Endothelial cell (in vitro differentiated cells): Measurements from ENCODE around the gene SCAP. TPM values are rescaled to one million over a fixed set of nuclear protein-coding genes. Genes with fewer than 3 reads are reported as not detected.

Source experiments
- DNase-seq: peaks from one replicate; pipeline ENCODE4 v3.0.0; 2021; ENCODE audit warnings: low spot score
- H3K27ac Mint-ChIP-seq: one replicate; pipeline ENCODE4 v1.8.0; 2021; ENCODE audit warnings: mixed read lengths, inconsistent platforms; ENCODE audit not compliant: unreplicated experiment
- H3K27me3 Mint-ChIP-seq: one replicate; pipeline ENCODE4 v1.8.0; 2021; ENCODE audit warnings: mild to moderate bottlenecking, moderate library complexity, mixed read lengths, inconsistent platforms; ENCODE audit not compliant: unreplicated experiment
- H3K36me3 Mint-ChIP-seq: one replicate; pipeline ENCODE4 v1.8.0; 2021; ENCODE audit warnings: mild to moderate bottlenecking, low read depth, mixed read lengths, inconsistent platforms; ENCODE audit not compliant: unreplicated experiment
- H3K4me1 Mint-ChIP-seq: one replicate; pipeline ENCODE4 v1.8.0; 2021; ENCODE audit warnings: mild to moderate bottlenecking, mixed read lengths, inconsistent platforms; ENCODE audit not compliant: unreplicated experiment
- H3K4me3 Mint-ChIP-seq: one replicate; pipeline ENCODE4 v1.8.0; 2021; ENCODE audit warnings: mild to moderate bottlenecking, mixed read lengths, inconsistent platforms; ENCODE audit not compliant: unreplicated experiment
- H3K9me3 Mint-ChIP-seq: one replicate; pipeline ENCODE4 v1.8.0; 2021; ENCODE audit warnings: mixed read lengths, inconsistent platforms; ENCODE audit not compliant: unreplicated experiment
- total RNA-seq: library from RNA; stranded (reverse); fragmentation: NEBNext Ultra II Directional; extraction: Animal tissue kit (Norgen Biotek cat#: 25700); gene quantifications from one replicate; pipeline ENCODE4 v1.2.1, GENCODE V29; 2021; ENCODE audit not compliant: unreplicated experiment
- TF ChIP-seq, protein P1 (sequence below): fragments of 200-600 bp; sonication (generic); IDR thresholded peaks from one replicate; pipeline ENCODE4 v1.5.0; 2021; ENCODE audit warnings: antibody characterized with exemption; ENCODE audit not compliant: unreplicated experiment

SCAP gene
- total RNA-seq, 1 donor from 2014 or later: 88.6 TPM

DNA sequence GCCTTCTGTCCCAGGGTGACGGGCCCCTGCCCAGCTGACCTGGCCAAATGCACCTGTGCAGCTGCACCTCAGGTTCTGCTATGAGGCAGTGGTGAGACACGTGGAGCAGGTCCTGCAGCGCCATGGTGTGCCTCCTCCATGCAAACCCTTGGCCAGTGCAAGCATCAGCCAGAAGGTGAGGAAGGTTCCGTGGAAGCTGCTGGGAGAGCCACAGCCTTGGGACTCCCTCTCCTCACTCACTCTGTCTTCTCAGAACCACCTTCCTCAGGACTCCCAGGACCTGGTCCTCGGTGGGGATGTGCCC lies 63.3 kb downstream of the SCAP start:
- Mint-ChIP-seq H3K4me1 (no peaks in the 10 kb centered on the region), H3K4me3 (no peak overlapping the region), H3K9me3 (no peaks in the 10 kb centered on the region), H3K27ac (no peak overlapping the region), H3K36me3 (peaks cover 33% of the 10 kb centered on the region), H3K27me3 (peaks cover 20% of the 10 kb centered on the region)
- TF ChIP-seq, protein P1, sequence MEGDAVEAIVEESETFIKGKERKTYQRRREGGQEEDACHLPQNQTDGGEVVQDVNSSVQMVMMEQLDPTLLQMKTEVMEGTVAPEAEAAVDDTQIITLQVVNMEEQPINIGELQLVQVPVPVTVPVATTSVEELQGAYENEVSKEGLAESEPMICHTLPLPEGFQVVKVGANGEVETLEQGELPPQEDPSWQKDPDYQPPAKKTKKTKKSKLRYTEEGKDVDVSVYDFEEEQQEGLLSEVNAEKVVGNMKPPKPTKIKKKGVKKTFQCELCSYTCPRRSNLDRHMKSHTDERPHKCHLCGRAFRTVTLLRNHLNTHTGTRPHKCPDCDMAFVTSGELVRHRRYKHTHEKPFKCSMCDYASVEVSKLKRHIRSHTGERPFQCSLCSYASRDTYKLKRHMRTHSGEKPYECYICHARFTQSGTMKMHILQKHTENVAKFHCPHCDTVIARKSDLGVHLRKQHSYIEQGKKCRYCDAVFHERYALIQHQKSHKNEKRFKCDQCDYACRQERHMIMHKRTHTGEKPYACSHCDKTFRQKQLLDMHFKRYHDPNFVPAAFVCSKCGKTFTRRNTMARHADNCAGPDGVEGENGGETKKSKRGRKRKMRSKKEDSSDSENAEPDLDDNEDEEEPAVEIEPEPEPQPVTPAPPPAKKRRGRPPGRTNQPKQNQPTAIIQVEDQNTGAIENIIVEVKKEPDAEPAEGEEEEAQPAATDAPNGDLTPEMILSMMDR: no peak
- DNase-seq: no peak

DNA sequence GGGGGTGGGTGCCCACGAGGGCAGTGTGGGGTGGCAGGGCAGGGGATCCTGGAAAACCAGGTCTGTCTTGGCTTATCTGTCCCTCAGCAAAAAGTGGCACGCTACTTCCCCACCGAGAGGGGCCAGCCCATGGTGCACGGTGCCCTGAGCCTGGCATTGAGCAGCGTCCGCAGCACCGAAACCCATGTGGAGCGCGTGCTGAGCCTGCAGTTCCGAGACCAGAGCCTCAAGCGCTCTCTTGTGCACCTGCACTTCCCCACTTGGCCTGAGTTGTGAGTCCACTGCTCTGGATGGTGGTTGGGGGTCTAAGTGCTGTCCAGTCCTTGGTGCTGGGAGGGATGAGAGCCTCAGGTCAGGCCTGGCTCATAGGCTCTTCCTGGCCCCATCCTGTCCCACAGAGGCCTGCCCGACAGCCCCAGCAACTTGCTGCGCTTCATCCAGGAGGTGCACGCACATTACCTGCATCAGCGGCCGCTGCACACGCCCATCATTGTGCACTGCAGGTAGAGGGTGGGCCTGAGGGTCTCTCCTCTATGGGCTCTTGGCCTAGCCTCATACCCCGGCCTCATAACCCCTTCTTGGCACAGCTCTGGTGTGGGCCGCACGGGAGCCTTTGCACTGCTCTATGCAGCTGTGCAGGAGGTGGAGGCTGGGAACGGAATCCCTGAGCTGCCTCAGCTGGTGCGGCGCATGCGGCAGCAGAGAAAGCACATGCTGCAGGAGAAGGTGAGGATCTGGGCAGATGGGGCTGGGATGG lies 63.9 kb downstream of the SCAP start:
- H3K36me3 Mint-ChIP-seq: peaks cover 32% of the 10 kb centered on the region
- H3K9me3 Mint-ChIP-seq: no peaks in the 10 kb centered on the region
- H3K4me3 Mint-ChIP-seq: no peak overlapping the region
- H3K27me3 Mint-ChIP-seq: peaks cover 20% of the 10 kb centered on the region
- no peak for DNase-seq
- no peaks in the 10 kb centered on the region for H3K4me1 Mint-ChIP-seq
- TF ChIP-seq, protein P1: no peak
- H3K27ac Mint-ChIP-seq: no peak overlapping the region

DNA sequence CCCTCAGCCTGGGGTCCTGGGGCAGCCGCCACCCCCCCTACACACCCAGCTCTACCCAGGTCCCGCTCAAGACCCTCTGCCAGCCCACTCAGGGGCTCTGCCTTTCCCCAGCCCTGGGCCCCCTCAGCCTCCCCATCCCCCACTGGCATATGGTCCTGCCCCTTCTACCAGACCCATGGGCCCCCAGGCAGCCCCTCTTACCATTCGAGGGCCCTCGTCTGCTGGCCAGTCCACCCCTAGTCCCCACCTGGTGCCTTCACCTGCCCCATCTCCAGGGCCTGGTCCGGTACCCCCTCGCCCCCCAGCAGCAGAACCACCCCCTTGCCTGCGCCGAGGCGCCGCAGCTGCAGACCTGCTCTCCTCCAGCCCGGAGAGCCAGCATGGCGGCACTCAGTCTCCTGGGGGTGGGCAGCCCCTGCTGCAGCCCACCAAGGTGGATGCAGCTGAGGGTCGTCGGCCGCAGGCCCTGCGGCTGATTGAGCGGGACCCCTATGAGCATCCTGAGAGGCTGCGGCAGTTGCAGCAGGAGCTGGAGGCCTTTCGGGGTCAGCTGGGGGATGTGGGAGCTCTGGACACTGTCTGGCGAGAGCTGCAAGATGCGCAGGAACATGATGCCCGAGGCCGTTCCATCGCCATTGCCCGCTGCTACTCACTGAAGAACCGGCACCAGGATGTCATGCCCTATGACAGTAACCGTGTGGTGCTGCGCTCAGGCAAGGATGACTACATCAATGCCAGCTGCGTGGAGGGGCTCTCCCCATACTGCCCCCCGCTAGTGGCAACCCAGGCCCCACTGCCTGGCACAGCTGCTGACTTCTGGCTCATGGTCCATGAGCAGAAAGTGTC lies 64.7 kb downstream of the SCAP start:
- no peaks in the 10 kb centered on the region for H3K9me3 Mint-ChIP-seq
- H3K36me3 Mint-ChIP-seq: peaks cover 26% of the 10 kb centered on the region
- DNase-seq: no peak
- no peaks in the 10 kb centered on the region for H3K4me1 Mint-ChIP-seq
- TF ChIP-seq, protein P1: no peak
- no peak overlapping the region for H3K27ac Mint-ChIP-seq
- H3K27me3 Mint-ChIP-seq: peaks cover 17% of the 10 kb centered on the region
- H3K4me3 Mint-ChIP-seq: no peak overlapping the region

DNA sequence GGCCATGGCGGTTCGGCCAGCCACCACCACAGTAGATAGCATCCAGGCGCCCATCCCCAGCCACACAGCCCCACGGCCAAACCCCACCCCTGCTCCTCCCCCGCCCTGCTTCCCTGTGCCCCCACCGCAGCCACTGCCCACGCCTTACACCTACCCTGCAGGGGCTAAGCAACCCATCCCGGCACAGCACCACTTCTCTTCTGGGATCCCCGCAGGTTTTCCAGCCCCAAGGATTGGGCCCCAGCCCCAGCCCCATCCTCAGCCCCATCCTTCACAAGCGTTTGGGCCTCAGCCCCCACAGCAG lies 65.4 kb downstream of the SCAP start:
- H3K9me3 Mint-ChIP-seq: no peaks in the 10 kb centered on the region
- H3K4me3 Mint-ChIP-seq: no peak overlapping the region
- peaks cover 11% of the 10 kb centered on the region for H3K27me3 Mint-ChIP-seq
- TF ChIP-seq, protein P1: no peak
- peaks cover 20% of the 10 kb centered on the region for H3K36me3 Mint-ChIP-seq
- no peak overlapping the region for H3K27ac Mint-ChIP-seq
- no peak for DNase-seq
- no peaks in the 10 kb centered on the region for H3K4me1 Mint-ChIP-seq
